Thyroid gland (tissue), 4 donors: ENCODE results near the gene PCNX1.

Experiments used
- POLR2A ChIP-seq, 2 donors: fragments of 450-650 bp; IDR thresholded peaks; one replicate each; pipeline ENCODE4 v1.6.1; 2017; ENCODE audit warnings: antibody characterized with exemption in 2 of 2, mild to moderate bottlenecking in 2 of 2, moderate library complexity in 1 of 2
- TF ChIP-seq, protein P1 (sequence below), 6 experiments: fragments of 200-600 bp in 3 of 6; fragments of 450-650 bp in 3 of 6; sonication (generic) in 3 of 6; IDR thresholded peaks; one replicate each; pipeline ENCODE4 v1.5.1; 2016 to 2019; ENCODE audit warnings: antibody characterized with exemption in 6 of 6, mild to moderate bottlenecking in 2 of 6, inconsistent platforms in 1 of 6, moderate library complexity in 1 of 6

DNA sequence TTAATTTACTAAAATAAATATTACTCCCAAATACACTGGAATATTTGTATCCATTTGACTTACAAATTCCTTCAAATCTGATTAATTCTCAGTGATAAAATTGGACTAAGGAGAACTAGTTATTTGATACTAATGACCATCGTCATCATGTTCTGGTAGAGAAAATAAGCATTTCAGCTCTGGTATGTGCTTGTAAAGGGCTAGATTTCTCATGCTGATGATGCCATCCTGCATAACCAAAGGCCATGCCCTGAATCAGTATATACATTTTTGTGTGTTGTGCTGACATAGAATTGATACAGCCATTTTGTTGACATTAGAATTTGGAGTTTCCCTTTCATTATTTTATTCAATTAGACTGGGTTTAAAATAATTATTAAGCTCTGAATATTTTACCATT is 148.9 kb downstream of the PCNX1 start:
- TF ChIP-seq, protein P1, sequence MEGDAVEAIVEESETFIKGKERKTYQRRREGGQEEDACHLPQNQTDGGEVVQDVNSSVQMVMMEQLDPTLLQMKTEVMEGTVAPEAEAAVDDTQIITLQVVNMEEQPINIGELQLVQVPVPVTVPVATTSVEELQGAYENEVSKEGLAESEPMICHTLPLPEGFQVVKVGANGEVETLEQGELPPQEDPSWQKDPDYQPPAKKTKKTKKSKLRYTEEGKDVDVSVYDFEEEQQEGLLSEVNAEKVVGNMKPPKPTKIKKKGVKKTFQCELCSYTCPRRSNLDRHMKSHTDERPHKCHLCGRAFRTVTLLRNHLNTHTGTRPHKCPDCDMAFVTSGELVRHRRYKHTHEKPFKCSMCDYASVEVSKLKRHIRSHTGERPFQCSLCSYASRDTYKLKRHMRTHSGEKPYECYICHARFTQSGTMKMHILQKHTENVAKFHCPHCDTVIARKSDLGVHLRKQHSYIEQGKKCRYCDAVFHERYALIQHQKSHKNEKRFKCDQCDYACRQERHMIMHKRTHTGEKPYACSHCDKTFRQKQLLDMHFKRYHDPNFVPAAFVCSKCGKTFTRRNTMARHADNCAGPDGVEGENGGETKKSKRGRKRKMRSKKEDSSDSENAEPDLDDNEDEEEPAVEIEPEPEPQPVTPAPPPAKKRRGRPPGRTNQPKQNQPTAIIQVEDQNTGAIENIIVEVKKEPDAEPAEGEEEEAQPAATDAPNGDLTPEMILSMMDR (IDR thresholded peaks at IDR 0.05) = no peak
- no peak for TF ChIP-seq POLR2A (IDR thresholded peaks at IDR 0.05)
